Stimulated activated CD8-positive, alpha-beta memory T cell treated with anti-CD3 and anti-CD28 coated beads, Interleukin-12 subunit alpha, Interleukin-12 subunit beta, amount 100 ng/mL, for 1 hour (primary cell): Measurements from ENCODE around the gene CCDC14.
"Not testable (repeated sequence)": the region's sequence is repeated elsewhere in the genome, so short reads cannot be mapped to it uniquely, and the experiment has no call there.

Experiments
- DNase-seq: peaks from one replicate; pipeline ENCODE4 v3.0.0-alpha.2; 2020; ENCODE audit warnings: low read depth

Gene CCDC14

GRCh38 chr3:123960781-123961507, at the start of gene CCDC14:
TSS of gene CCDC14 (minus strand) at chr3:123961229. CDS start at chr3:123961173, 56 bp downstream.
- DNase-seq: peak; percentile 46

GRCh38 chr3:124008321-124008720, 47.3 kb upstream of the CCDC14 start:
- DNase-seq: not testable (repeated sequence)

GRCh38 chr3:124007186-124007585, 46.2 kb upstream of the CCDC14 start:
- DNase-seq: no peak

- not testable (repeated sequence) for DNase-seq
Observed at GRCh38 chr3:124002405-124003079, 41.5 kb upstream of the CCDC14 start.

GRCh38 chr3:124001366-124001765, 40.3 kb upstream of the CCDC14 start:
- not testable (repeated sequence) for DNase-seq

- no peak for DNase-seq
Observed at GRCh38 chr3:123997543-123997942, 36.5 kb upstream of the CCDC14 start.

- DNase-seq: no peak
Observed at GRCh38 chr3:123993818-123994217, 32.8 kb upstream of the CCDC14 start.

- not testable (repeated sequence) for DNase-seq
Observed at GRCh38 chr3:123991730-123992588, 30.9 kb upstream of the CCDC14 start, which contains the start of gene ROPN1. TSS of gene ROPN1 (minus strand) at chr3:123992124. CDS start at chr3:123980481, 11,643 bp downstream.

GRCh38 chr3:123986427-123986826, 25.4 kb upstream of the CCDC14 start:
- DNase-seq: no peak

GRCh38 chr3:123984957-123985356, 23.9 kb upstream of the CCDC14 start:
- no peak for DNase-seq

- DNase-seq: no peak
Observed at GRCh38 chr3:123984350-123984749, 23.3 kb upstream of the CCDC14 start.

GRCh38 chr3:123981317-123981716, 20.3 kb upstream of the CCDC14 start:
- DNase-seq: not testable (repeated sequence)

GRCh38 chr3:123980539-123980938, 19.5 kb upstream of the CCDC14 start:
- DNase-seq: no peak

GRCh38 chr3:123979525-123980501, 18.8 kb upstream of the CCDC14 start:
- peak; percentile 6 for DNase-seq

- DNase-seq: not testable (repeated sequence)
Observed at GRCh38 chr3:123976904-123977303, 15.9 kb upstream of the CCDC14 start.

- DNase-seq: not testable (repeated sequence)
Observed at GRCh38 chr3:123976181-123976898, 15.3 kb upstream of the CCDC14 start.

- DNase-seq: not testable (repeated sequence)
Observed at GRCh38 chr3:123975030-123975429, 14.0 kb upstream of the CCDC14 start.

GRCh38 chr3:123971406-123971805, 10.4 kb upstream of the CCDC14 start:
- DNase-seq: no peak

- not testable (repeated sequence) for DNase-seq
Observed at GRCh38 chr3:123967260-123967659, 6.2 kb upstream of the CCDC14 start.

GRCh38 chr3:123966799-123967198, 5.8 kb upstream of the CCDC14 start:
- DNase-seq: not testable (repeated sequence)
